ENCODE measurements around the gene PSG3. TPM values are rescaled to one million over a fixed set of nuclear protein-coding genes. Genes with fewer than 3 reads are reported as not detected.
"Not testable (repeated sequence)": the region's sequence is repeated elsewhere in the genome, so short reads cannot be mapped to it uniquely, and the experiment has no call there.

The PSG3 gene
- total RNA-seq, 1 donor from 2014 or later = not detected

DNA sequence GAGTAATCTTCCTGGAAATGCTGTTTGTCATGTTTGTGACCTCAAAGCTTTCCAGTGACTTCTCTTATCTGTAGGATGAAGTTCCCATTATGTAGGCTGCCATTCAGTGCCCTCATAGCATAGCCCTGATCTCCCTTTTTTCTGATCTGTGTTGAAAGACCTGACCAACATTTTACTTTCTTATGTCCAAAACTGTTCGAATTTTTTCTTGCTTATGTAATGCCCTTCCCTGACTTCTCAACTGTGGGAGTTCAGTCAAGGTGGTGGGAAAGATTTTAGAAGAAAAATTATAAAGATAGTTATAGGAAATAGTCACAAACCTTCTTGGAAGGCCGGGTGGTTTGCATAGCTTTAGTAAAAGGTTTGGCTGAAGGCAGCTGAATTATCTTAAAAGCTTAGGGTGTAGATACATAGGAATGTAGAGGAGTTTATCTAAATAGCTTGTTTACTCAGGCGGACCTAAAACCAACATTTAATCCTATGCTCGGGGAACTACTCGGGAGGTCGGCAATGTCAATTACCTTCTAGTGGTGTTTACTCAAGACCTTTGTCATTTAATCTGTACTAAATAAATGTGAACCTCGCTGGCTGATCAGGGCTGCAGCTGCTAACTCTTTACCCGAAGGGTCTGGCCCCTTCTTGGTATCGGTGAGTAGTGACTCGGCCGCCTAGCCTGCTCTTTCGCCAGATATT lies 44.3 kb downstream of the PSG3 start:
- H3K4me3 Mint-ChIP-seq (ENCODE audit: unreplicated experiment) = no peak overlapping the region
- no peaks in the 10 kb centered on the region for H3K9me3 Mint-ChIP-seq (ENCODE audit: unreplicated experiment)
- peaks cover 5% of the 10 kb centered on the region for H3K4me1 Mint-ChIP-seq (ENCODE audit: unreplicated experiment)
- no peak overlapping the region for H3K27ac Mint-ChIP-seq (ENCODE audit: unreplicated experiment)
- H3K36me3 Mint-ChIP-seq (ENCODE audit: low read depth, unreplicated experiment) = no peaks in the 10 kb centered on the region
- TF ChIP-seq, protein P1, sequence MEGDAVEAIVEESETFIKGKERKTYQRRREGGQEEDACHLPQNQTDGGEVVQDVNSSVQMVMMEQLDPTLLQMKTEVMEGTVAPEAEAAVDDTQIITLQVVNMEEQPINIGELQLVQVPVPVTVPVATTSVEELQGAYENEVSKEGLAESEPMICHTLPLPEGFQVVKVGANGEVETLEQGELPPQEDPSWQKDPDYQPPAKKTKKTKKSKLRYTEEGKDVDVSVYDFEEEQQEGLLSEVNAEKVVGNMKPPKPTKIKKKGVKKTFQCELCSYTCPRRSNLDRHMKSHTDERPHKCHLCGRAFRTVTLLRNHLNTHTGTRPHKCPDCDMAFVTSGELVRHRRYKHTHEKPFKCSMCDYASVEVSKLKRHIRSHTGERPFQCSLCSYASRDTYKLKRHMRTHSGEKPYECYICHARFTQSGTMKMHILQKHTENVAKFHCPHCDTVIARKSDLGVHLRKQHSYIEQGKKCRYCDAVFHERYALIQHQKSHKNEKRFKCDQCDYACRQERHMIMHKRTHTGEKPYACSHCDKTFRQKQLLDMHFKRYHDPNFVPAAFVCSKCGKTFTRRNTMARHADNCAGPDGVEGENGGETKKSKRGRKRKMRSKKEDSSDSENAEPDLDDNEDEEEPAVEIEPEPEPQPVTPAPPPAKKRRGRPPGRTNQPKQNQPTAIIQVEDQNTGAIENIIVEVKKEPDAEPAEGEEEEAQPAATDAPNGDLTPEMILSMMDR (IDR thresholded peaks at IDR 0.05; ENCODE audit: unreplicated experiment) = no peak
- no peaks in the 10 kb centered on the region for H3K27me3 Mint-ChIP-seq (ENCODE audit: unreplicated experiment)
- DNase-seq (ENCODE audit: low spot score) = no peak

DNA sequence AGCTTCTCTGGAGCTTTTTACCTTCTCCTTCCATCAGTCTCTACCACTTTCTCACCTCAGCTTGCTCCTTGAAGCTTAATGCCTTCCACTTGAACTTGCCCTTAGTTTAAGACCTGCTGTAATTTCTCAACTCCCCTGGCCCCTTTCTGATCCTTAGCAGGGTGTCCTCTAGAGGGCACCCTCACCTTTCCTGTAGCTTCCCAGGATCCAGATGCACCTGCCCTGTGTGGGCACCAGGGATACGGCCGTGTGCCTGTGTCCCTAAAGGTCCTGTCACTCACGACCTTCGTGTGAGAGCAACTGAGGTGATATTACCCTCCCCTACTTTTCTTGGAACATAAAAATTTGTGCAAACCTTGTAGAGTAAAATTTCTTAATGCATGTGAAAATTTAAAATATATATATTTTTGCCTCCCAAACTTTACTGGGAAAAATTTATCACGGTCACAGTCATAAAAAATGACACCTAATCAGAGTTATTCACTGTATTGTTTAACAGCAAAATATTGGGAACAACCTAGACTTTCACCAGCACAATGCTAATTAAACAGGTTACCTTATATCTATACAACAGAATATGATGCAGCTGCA lies 46.4 kb downstream of the PSG3 start:
- DNase-seq (ENCODE audit: low spot score) = peak; percentile 57
- no peaks in the 10 kb centered on the region for H3K36me3 Mint-ChIP-seq (ENCODE audit: low read depth, unreplicated experiment)
- H3K4me1 Mint-ChIP-seq (ENCODE audit: unreplicated experiment) = no peaks in the 10 kb centered on the region
- TF ChIP-seq, protein P1 (IDR thresholded peaks at IDR 0.05; ENCODE audit: unreplicated experiment) = peak; percentile 45
- no peaks in the 10 kb centered on the region for H3K27me3 Mint-ChIP-seq (ENCODE audit: unreplicated experiment)
- no peak overlapping the region for H3K27ac Mint-ChIP-seq (ENCODE audit: unreplicated experiment)
- no peaks in the 10 kb centered on the region for H3K9me3 Mint-ChIP-seq (ENCODE audit: unreplicated experiment)
- no peak overlapping the region for H3K4me3 Mint-ChIP-seq (ENCODE audit: unreplicated experiment)

DNA sequence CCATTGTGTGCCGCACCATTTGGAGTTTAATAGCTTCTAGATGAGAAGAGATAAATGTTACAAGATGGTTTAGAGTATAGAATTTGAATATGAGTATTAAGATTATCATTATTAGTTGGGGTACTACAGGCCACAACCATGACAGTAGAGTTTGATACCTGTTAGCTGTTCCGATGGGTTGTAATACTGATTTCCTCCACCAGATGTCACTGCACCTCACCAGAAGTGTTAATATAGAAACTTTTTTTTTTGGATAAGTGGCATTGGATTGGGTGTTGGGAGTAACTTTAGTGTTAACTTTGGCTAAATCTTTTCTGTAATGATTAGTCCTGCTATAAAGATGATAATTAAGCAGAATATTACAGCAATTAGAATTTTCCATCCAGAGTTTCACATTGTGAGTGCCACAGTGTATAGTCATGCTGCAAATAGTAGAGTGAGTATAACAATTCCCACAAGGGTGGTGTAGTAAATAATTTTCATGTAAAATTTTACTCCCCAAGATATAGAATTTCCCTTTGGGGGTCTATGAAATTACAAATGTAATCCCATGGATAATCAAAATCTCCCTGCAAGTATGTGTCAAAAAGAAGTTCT lies 56.3 kb downstream of the PSG3 start:
- Mint-ChIP-seq H3K4me3 (ENCODE audit: unreplicated experiment) (no peak overlapping the region), H3K36me3 (ENCODE audit: low read depth, unreplicated experiment) (peaks cover 7% of the 10 kb centered on the region), H3K27ac (ENCODE audit: unreplicated experiment) (no peak overlapping the region), H3K9me3 (ENCODE audit: unreplicated experiment) (no peaks in the 10 kb centered on the region), H3K27me3 (ENCODE audit: unreplicated experiment) (peaks cover 2% of the 10 kb centered on the region), H3K4me1 (ENCODE audit: unreplicated experiment) (no peaks in the 10 kb centered on the region)
- TF ChIP-seq, protein P1 (IDR thresholded peaks at IDR 0.05; ENCODE audit: unreplicated experiment) = peak; percentile 81
- DNase-seq (ENCODE audit: low spot score) = no peak

DNA sequence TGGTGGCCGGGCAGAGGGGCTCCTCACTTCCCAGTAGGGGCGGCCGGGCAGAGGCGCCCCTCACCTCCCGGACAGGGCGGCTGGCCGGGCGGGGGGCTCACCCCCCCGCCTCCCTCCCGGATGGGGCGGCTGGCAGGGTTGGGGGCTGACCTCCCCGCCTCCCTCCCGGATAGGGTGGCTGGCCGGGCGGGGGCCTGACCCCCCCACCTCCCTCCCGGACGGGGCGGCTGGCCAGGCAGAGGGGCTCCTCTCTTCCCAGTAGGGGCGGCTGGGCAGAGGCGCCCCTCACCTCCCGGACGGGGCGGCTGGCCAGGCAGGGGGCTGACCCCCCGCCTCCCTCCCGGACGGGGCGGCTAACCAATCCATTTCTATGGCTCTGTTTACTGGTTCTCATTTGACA lies 64.0 kb downstream of the PSG3 start:
- not testable (repeated sequence) for DNase-seq (ENCODE audit: low spot score); H3K4me1 Mint-ChIP-seq (ENCODE audit: unreplicated experiment); H3K36me3 Mint-ChIP-seq (ENCODE audit: low read depth, unreplicated experiment); H3K27me3 Mint-ChIP-seq (ENCODE audit: unreplicated experiment); H3K4me3 Mint-ChIP-seq (ENCODE audit: unreplicated experiment); H3K9me3 Mint-ChIP-seq (ENCODE audit: unreplicated experiment); H3K27ac Mint-ChIP-seq (ENCODE audit: unreplicated experiment)

DNA sequence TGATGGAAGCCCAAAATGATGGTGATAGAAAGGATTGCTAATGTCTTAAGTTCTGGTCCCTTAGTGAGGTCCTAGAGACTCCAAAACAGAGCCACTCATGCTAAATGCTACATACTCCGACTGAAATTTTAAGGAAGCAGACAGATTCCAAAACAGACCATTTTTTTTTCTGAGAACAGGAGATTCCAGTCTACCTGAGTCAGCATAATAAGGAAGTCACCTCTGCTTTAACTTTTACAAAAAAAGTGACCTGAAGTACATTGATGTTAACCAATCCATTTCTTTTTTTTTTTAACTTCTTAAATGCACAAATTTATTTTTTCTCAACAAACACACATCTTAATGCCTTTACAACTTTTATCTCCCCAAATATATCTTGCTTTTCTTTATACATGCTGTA lies 65.7 kb downstream of the PSG3 start:
- H3K4me1 Mint-ChIP-seq (ENCODE audit: unreplicated experiment); H3K27me3 Mint-ChIP-seq (ENCODE audit: unreplicated experiment); H3K9me3 Mint-ChIP-seq (ENCODE audit: unreplicated experiment); H3K27ac Mint-ChIP-seq (ENCODE audit: unreplicated experiment); H3K4me3 Mint-ChIP-seq (ENCODE audit: unreplicated experiment); DNase-seq (ENCODE audit: low spot score); H3K36me3 Mint-ChIP-seq (ENCODE audit: low read depth, unreplicated experiment): not testable (repeated sequence)

Other genes with a start within 250 kb of the PSG3 start
- 9.3 TPM for gene CEACAM1, start 212.0 kb downstream of the PSG3 start, total RNA-seq (ENCODE audit: unreplicated experiment)
- not detected for gene CEACAM8, start 145.6 kb downstream of the PSG3 start, total RNA-seq (ENCODE audit: unreplicated experiment)
- gene PSG8, start 25.2 kb upstream of the PSG3 start, total RNA-seq (ENCODE audit: unreplicated experiment) = not detected
- gene PSG1, start 139.2 kb upstream of the PSG3 start, total RNA-seq (ENCODE audit: unreplicated experiment) = not detected
- not detected for gene PSG6, start 177.4 kb upstream of the PSG3 start, total RNA-seq (ENCODE audit: unreplicated experiment)
- not detected for gene PSG7, start 196.7 kb upstream of the PSG3 start, total RNA-seq (ENCODE audit: unreplicated experiment)